Posterior vena cava (tissue), 2 donors: ENCODE measurements around the gene UGT1A8. TPM values are rescaled to one million over a fixed set of nuclear protein-coding genes. Genes with fewer than 3 reads are reported as not detected.
"Not testable (repeated sequence)": the region's sequence is repeated elsewhere in the genome, so short reads cannot be mapped to it uniquely, and the experiment has no call there.

Experiments
- DNase-seq: peaks from one replicate; pipeline ENCODE4 v3.0.0-alpha.2; 2020; ENCODE audit warnings: low spot score
- intact Hi-C, 2 donors: fragments of 100-400 bp; cut with DNase I; formaldehyde crosslinking; loops; one replicate each; pipeline versions ENCODE4 v1.14.1 to v1.14.2; 2022 to 2023
- long read RNA-seq, 2 donors: library from polyadenylated mRNA; unstranded; transcript quantifications; one replicate each; pipeline ENCODE4 v2.0.0, GENCODE V29; 2020 to 2021
- total RNA-seq, 2 donors: library from RNA; stranded (reverse); fragmentation: NEBNext Ultra II Directional; extraction: Animal tissue kit (Norgen Biotek cat#: 25700); gene quantifications; one replicate each; pipeline ENCODE4 v1.2.1, GENCODE V29; 2021
- donor health status: DM: yes; HTN: yes; CAD: no.
- donor health status: DM: yes; HTN: yes; CAD: no.

UGT1A8 gene
- not detected for total RNA-seq
- long read RNA-seq, donor 1: 0 reads
- long read RNA-seq, donor 2: 0 reads

DNA sequence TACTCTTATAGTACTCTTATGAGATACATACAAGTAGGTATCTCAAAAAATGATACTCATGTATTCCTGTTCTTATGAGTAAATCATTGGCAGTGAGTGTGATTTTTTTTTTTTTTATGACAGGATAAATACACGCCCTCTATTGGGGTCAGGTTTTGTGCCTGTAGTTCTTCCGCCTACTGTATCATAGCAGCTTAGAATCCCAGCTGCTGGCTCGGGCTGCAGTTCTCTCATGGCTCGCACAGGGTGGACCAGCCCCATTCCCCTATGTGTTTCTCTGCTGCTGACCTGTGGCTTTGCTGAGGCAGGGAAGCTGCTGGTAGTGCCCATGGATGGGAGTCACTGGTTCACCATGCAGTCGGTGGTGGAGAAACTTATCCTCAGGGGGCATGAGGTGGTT lies at the start of gene UGT1A8:
Gene UGT1A8, plus strand, starts transcription at position 158 of the 400 bp plus-strand sequence. Its CDS starts 75 bp downstream, at position 233.
- intact Hi-C loops, DNase-seq: not testable (repeated sequence)

DNA sequence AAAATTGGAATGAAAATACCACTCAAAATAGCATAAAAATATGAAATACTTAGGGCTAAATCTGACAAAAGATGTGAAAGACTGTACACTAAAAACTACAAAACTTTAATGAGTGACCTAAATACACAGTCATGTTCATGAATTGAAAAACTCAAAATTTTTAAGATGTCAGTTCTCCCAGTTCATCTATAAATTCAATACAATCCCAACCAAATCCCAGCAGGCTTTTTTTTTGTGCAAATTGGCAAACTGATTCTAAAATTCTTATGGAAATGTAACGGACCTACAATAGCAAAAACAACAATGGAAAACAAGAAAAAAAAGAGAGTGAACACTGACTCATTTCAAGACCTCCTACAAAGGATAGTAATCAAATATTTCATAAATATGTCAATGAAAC lies 46.4 kb upstream of the UGT1A8 start:
- intact Hi-C loops: no loop called here
- DNase-seq: no peak

DNA sequence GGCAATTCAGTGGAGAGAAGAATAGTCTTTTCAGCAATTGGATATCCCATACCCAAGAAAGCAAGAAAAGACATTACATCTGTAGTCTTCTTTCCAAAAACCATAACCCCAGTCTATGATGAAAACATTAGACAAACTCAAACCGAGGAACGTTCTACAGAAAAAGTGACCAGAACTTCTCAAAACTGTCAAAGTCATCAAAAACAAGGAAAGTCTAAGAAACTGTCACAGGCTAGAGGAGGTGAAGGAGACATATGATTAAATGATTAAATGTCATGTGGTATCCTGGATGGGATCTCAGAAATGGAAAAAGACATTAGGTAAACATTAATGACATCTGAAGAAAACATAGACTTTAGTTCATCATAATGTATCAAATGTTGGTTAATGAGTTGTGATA lies 46.0 kb upstream of the UGT1A8 start:
- no peak for DNase-seq
- intact Hi-C loops: no loop called here

DNA sequence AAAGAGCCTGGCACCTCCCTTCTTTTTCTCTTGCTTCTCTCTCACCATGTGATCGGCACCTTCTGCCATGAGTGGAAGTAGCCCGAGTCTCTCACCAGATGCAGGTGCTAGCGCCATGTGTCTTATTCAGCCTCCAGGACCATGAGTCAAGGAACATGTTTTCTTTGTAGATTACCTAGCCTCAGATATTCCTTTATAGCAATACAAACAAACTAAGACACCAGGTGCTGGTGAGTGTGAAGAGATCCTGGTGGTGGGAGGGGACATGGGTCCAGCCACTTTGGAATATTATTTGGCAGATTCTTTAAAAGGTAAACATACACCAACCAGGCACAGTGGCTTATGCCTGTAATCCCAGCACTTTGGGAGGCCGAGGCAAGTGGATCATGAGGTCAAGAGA lies 45.0 kb upstream of the UGT1A8 start:
- DNase-seq: no peak
- intact Hi-C loops: no loop called here

DNA sequence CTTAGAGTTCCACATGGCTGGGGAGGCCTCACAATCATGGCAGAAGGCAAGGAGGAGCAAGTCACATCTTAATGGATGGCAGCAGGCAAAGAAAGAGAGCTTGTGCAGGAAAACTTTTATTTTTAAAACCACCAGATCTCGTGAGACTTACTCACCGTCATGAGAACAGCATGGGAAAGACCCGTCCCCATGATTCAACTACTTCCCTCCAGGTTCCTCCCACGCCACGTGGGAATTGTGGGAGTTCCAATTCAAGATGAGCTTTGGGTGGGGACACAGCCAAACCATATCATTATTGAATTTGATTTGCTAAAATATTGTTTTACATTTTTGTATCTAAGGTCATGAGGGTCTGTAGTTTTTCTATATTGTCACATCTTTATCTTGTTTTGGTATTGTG lies 40.1 kb upstream of the UGT1A8 start:
- DNase-seq, intact Hi-C loops: not testable (repeated sequence)

DNA sequence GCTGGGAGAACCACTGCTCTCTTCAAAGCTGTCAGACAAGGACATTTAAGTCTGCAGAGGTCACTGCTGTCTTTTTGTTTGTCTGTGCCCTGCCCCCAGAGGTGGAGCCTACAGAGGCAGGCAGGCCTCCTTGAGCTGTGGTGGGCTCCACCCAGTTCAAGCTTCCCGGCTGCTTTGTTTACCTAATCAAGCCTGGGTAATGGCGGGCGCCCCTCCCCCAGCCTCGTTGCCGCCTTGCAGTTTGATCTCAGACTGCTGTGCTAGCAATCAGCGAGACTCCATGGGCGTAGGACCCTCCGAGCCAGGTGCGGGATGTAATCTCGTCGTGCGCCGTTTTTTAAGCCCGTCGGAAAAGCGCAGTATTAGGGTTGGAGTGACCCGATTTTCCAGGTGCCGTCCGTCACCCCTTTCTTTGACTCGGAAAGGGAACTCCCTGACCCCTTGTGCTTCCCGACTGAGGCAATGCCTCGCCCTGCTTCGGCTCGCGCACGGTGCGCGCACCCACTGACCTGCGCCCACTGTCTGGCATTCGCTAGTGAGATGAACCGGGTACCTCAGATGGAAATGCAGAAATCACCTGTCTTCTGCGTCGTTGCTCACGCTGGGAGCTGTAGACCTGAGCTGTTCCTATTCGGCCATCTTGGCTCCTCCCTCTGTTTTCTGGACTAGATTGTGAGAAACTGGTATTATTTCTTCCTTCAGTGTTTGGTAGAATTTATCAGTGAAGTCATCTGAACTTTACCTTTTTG lies 34.0 kb upstream of the UGT1A8 start:
- DNase-seq, intact Hi-C loops: not testable (repeated sequence)

DNA sequence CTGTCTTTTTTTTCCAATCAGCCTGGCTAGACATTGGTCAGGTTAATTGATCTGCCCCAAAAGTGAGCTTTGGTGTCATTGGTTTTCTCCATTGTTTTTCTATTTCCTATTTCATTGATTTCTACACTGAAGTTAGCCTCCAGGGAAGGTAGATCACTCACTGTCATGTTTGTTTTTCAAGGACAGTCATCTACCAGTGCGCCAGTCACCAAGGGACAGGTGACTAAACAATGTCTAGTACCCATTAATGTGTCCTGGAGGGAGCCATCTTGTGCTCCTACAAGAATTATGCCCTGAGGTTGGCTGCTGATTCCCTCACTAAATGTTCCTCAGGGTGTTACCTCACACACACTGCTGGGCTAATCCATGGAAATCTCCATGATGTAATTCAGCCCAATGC lies 33.2 kb upstream of the UGT1A8 start:
- no peak for DNase-seq
- intact Hi-C loops: no loop called here

DNA sequence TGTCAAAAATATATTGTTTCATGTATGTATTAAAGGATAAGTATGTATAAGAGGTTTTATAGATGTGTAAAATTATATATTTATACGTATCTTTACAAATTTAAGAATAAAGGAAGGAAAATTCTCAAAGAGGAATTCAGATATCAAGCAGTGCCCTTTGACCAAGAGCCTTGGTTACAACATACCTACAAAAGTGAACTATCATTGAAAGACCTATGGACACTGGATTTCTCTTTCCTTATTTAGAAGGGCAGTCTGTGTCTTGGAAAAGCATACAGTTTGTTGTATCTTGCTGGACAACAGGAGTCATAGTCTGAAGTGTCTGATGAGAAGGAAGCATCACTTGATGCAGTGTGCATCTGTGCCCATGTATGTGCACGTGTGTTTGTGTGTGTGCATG lies 29.0 kb upstream of the UGT1A8 start:
- no peak for DNase-seq
- intact Hi-C loops: no loop called here

DNA sequence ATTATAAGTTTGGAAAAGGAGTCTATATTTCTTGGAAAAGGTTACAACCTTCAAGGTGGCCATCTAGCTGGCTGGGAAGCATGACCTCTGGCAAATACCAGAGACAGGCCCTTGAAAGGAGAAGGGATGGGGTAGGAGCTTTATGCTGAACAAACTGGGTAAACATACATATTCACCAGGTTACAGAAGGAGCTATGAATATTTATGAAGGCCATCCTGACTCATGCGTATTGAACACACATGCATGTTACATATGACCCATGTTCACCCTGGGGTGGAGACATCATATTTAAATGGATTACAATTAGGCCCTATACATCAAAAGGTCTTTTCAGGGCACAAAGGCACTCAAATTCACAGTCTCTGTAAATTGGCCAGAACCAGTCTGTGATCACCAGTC lies 24.7 kb upstream of the UGT1A8 start:
- intact Hi-C loops: not testable (repeated sequence)

DNA sequence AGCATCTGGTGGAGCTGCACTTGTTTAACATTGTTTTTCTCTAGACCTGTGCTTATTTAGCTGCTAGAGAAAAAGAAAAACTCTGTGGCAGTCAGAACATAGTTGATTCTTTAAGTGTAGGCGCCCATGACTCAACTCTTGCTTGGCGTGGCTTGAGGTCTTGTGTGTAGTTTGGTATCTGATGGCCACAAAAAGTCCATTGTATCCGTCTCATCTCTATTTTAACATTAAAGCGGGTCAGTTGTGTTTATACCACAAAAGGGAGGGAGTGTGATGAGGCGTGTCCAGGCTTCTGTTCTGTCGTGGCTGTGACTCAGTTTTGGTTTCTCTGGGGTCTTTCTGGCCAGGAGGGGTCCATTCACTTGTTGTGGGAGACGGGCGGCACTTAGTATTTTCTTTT lies 24.2 kb upstream of the UGT1A8 start:
- intact Hi-C loops: no loop called here
- no peak for DNase-seq

More for the DNA sequence above, 24.7 kb upstream of the UGT1A8 start:
- not testable (repeated sequence) for DNase-seq

DNA sequence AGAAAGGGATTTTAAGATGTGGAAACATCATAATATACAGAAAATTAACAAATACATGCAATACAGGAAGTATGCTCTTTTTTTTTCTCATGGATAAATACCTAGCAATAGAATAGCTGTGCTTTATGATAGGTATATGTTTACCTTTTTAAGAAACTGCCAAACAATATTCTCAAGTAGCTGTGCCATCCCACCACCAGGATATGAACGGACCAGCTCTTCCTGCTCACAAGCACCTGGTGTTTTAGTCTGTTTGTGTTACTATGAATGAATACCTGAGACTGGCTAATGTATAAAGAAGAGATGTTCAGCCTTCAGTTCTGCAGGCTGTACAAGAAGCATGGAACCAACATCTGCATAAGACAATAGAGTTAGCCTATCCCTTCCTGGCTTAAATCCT lies 19.9 kb upstream of the UGT1A8 start:
- DNase-seq: no peak
- intact Hi-C loops: no loop called here

DNA sequence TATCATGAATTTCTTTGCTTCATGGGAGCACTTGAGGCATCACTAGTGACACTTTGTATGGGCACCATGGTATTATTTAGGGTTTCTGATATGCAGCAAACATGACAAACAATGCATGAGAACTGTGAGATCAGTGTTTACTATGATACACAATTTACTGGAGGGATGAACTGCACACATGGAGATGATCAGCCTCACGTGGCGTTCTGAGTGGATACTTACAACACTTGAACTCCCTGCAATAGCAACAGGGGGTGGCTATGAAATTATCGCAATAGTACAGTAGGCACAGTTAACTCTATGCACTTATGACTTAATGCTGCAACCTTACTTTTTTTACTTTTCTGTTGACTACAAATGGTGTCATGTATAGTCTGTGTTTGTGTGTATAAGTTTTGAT lies 18.5 kb upstream of the UGT1A8 start:
- DNase-seq: no peak

DNA sequence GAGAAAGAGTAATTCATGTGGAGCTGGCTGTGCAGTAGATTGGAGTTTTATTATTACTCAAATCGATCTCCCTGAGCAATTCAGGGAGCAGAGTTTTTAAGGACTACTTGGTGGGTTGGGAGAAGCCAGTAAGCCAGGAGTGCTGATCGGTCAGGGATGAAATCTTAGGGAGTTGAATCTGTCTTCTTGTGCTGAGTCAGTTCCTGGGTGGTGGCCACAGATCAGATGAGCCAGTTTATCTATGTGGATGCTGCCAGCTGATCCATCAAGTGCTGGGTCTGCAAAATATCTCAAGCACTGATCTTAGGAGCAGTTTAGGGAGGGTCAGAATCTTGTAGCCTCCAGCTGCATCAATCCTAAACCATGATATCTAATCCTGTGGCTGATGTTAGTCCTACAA lies 17.0 kb upstream of the UGT1A8 start:
- intact Hi-C loops: loop anchor here in 1 of 2 donors (5.0 kb wide), 1 partner anchor 1502 kb away; no protein-coding TSS in a partner anchor
- no peak for DNase-seq

More for the DNA sequence above, 18.5 kb upstream of the UGT1A8 start:
- intact Hi-C loops: no loop called here

DNA sequence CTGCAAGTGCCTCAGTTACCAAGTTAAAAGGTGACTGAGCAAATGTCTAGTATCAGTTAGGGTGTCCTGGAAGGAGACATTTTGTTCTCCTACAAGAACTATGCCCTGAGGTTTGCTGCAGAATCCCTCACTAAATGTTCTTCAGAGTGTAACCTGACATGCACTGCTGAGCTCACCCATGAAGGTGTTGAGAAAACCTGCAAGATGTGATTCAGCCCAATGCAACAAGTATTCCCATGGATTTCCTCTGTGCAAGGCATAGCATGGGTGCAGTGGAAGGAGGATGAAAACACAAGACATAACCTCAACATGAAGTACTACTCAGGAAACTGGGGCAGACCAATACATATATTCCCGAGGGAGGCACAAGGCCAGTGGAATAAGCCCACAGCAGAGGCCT lies 15.4 kb upstream of the UGT1A8 start:
- no peak for DNase-seq
- intact Hi-C loops: loop anchor here in 1 of 2 donors (5.0 kb wide), 1 partner anchor 1500 kb away; no protein-coding TSS in a partner anchor

DNA sequence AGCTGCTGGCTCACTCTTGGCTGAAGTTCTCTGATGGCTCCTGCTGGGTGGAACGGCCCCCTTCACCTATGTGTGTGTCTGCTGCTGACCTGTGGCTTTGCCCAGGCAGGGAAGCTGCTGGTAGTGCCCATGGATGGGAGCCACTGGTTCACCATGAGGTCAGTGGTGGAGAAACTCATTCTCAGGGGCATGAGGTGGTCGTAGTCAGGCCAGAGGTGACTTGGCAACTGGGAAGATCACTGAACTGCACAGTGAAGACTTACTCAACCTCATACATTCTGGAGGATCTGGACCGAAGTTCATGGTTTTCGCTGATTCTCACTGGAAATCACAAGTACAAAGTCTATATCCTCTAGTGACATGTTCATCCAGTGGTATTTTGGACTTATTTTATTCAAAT lies 13.9 kb upstream of the UGT1A8 start:
- no peak for DNase-seq
- intact Hi-C loops: loop anchor here in 1 of 2 donors (5.0 kb wide), 1 partner anchor 1499 kb away; no protein-coding TSS in a partner anchor

DNA sequence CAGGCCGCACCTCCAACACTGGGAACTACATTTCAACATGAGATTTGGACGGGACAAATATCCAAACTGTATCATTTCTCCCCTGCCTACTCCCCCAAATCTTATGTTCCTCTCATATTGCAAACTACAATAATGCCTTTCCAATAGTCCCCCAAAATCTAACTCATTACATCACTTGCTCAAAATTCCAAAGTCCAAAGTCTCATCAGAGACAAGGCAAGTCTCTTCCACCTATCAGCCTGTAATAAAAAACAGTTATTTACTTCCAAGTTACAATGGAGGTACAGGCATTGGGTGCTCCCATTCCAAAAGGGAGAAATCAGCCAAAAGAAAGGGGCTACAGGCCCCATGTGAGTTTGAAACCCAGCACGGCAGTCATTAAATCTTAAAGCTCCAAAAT lies 12.6 kb upstream of the UGT1A8 start:
- intact Hi-C loops: loop anchor here in 1 of 2 donors (5.0 kb wide), 1 partner anchor 1497 kb away; no protein-coding TSS in a partner anchor
- DNase-seq: no peak

DNA sequence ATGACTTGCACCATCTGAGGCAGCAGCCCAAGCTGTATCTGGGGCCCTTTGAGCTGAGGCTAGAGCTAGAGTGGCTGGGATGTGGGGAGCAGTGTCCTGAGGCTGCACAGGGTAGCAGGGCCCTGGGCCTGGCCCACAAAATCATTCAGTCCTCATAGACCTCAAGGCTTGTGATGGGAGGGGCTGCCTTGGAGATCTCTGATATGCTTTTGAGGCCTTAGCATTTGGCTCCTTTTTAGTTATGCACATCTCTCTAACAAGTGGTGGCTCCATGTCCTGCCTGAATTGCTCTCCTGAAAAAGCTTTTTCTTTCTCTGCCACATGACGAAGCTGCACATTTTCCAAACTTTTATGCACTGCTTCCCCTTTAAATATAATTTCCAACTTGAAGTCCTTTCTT lies 11.8 kb upstream of the UGT1A8 start:
- DNase-seq: no peak
- intact Hi-C loops: no loop called here

DNA sequence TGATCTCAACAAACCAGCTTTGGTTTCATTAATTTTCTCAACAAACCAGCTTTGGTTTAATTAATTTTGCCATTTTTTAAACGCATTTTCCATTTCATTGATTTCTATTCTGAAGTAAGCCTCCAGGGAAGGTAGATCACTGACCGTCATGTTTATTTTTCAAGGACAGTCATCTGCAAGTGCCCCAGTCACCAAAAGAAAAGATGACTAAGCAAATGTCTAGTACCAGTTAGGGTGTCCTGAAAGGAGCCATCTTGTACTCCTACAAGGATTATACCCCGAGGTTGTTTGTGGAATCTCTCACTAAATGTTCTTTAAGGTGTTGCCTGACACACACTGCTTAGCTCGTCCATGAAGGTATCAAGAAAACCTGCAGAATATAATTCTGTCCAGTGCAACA lies 6.1 kb upstream of the UGT1A8 start:
- intact Hi-C loops: no loop called here
- no peak for DNase-seq

DNA sequence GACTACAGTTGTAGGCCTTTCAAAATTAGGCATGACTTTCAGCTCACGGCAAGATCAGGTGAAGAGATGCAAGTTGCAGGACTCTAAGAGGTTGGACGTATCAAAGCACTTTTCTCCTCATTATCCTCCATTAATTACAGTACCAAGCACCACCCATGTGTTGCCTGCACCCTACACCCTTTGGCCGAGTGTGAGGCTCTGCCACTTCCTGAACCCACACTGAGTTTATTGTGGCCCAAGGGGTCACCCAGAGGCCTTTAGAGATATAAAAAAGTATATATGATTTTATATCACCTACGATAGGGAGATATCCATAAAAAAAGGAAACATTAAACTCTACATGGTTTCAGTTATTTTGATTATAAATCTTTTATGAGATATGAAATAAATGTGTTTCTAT lies 2.8 kb downstream of the UGT1A8 start:
- intact Hi-C loops: loop anchor here in 1 of 2 donors (10.0 kb wide), 1 partner anchor 1065 kb away; no protein-coding TSS in a partner anchor
- no peak for DNase-seq

DNA sequence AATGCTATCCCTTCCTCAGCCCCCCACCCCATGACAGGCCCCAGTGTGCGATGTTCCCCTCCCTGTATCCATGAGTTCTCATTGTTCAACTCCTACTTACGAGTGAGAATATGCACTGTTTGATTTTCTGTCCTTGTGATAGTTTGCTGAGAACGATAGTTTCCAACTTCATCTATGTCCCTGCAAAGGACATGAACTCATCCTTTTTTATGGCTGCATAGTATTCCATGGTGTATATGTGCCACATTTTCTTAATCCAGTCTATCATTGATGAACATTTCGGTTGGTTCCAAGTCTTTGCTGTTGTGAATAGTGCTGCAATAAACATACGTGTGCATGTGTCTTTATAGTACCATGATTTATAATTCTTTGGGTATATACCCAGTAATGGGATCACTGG lies 4.4 kb downstream of the UGT1A8 start:
- not testable (repeated sequence) for DNase-seq
- intact Hi-C loops: loop anchor here in 1 of 2 donors (10.0 kb wide), 1 partner anchor 1063 kb away; no protein-coding TSS in a partner anchor
